Fibroblast of skin of left quadriceps (primary cell): ENCODE measurements around the gene CIDEA.
"Not testable (repeated sequence)": the region's sequence is repeated elsewhere in the genome, so short reads cannot be mapped to it uniquely, and the experiment has no call there.

Experiments
- DNase-seq, 2 experiments: peaks; one replicate each; pipeline ENCODE4 v3.0.0-alpha.2; 2013; ENCODE audit warnings: low read depth in 2 of 2

CIDEA gene

GRCh38 chr18:12254136-12254819 lies at the start of gene CIDEA:
CIDEA (plus strand) TSS chr18:12254361; CDS start chr18:12254384, 23 bp downstream.
- DNase-seq: no peak

GRCh38 chr18:12208296-12209153 lies 45.6 kb upstream of the CIDEA start:
- not testable (repeated sequence) for DNase-seq

- DNase-seq: not testable (repeated sequence)
Observed at GRCh38 chr18:12212308-12212707, 41.9 kb upstream of the CIDEA start.

- DNase-seq: not testable (repeated sequence)
Observed at GRCh38 chr18:12214296-12215005, 39.7 kb upstream of the CIDEA start.

- not testable (repeated sequence) for DNase-seq
Observed at GRCh38 chr18:12216471-12216870, 37.7 kb upstream of the CIDEA start.

GRCh38 chr18:12218603-12219002 lies 35.6 kb upstream of the CIDEA start:
- not testable (repeated sequence) for DNase-seq

GRCh38 chr18:12222041-12222440 lies 32.1 kb upstream of the CIDEA start:
- not testable (repeated sequence) for DNase-seq

GRCh38 chr18:12223326-12223725 lies 30.8 kb upstream of the CIDEA start:
- not testable (repeated sequence) for DNase-seq

GRCh38 chr18:12226807-12227206 lies 27.4 kb upstream of the CIDEA start:
- not testable (repeated sequence) for DNase-seq

- DNase-seq: not testable (repeated sequence)
Observed at GRCh38 chr18:12227399-12228186, 26.6 kb upstream of the CIDEA start.

- DNase-seq: not testable (repeated sequence)
Observed at GRCh38 chr18:12228308-12228707, 25.9 kb upstream of the CIDEA start.

- not testable (repeated sequence) for DNase-seq
Observed at GRCh38 chr18:12230561-12230960, 23.6 kb upstream of the CIDEA start.

GRCh38 chr18:12231040-12231882 lies 22.9 kb upstream of the CIDEA start:
- no peak for DNase-seq

- no peak for DNase-seq
Observed at GRCh38 chr18:12231986-12232385, 22.2 kb upstream of the CIDEA start.

- no peak for DNase-seq
Observed at GRCh38 chr18:12233378-12233777, 20.8 kb upstream of the CIDEA start.

GRCh38 chr18:12234451-12235190 lies 19.5 kb upstream of the CIDEA start:
- DNase-seq: no peak

GRCh38 chr18:12236141-12236540 lies 18.0 kb upstream of the CIDEA start:
- DNase-seq: no peak

GRCh38 chr18:12236934-12237832 lies 17.0 kb upstream of the CIDEA start:
- DNase-seq: no peak

GRCh38 chr18:12238826-12239225 lies 15.3 kb upstream of the CIDEA start:
- no peak for DNase-seq
